IMR-90 (cell line): ENCODE measurements around the gene AREL1. TPM values are rescaled to one million over a fixed set of nuclear protein-coding genes. Genes with fewer than 3 reads are reported as not detected.

ENCODE experiments used
- ATAC-seq: fragments of 200-7000 bp; cut with Tn5 transposase; 2 replicates; pipeline ENCODE4 v1.9.1; 2020; ENCODE audit warnings: low read depth, mild to moderate bottlenecking, moderate library complexity
- BruUV-seq: library from RNA; stranded (reverse); fragments of 400-500 nt; replicated peaks from 2 replicates; lab custom pipeline; 2021; lab: Mats Ljungman, UMichigan
- CTCF ChIA-PET: fragments of 300-600 bp; formaldehyde crosslinking; extraction: SDS; loops from one replicate; lab custom pipeline; 2021; ENCODE audit warnings: antibody characterized with exemption; lab: Yijun Ruan, JAX
- POLR2A ChIA-PET: fragments of 300-600 bp; sonication (Branson Sonifier 250); formaldehyde crosslinking; loops from one replicate; lab custom pipeline; 2022; ENCODE audit warnings: antibody characterized with exemption; ENCODE audit not compliant: unreplicated experiment; lab: Charles Lee
- DNase-seq: peaks from one replicate; pipeline ENCODE4 v3.0.0; 2013
- H2AFZ ChIP-seq: replicated peaks from 2 replicates; pipeline ENCODE3; 2013; ENCODE audit warnings: low read length, mild to moderate bottlenecking; ENCODE audit not compliant: poor library complexity
- H2AK5ac ChIP-seq: 2 replicates; pipeline ENCODE4 v1.6.1; 2013; ENCODE audit warnings: low read depth, low read length, inconsistent platforms
- H2AK9ac ChIP-seq: replicated peaks from 2 replicates; pipeline ENCODE3; 2013; ENCODE audit warnings: mild to moderate bottlenecking, low read depth, low read length, moderate library complexity; ENCODE audit not compliant: poor library complexity
- H2BK120ac ChIP-seq: 2 replicates; pipeline ENCODE4 v1.6.1; 2013; ENCODE audit warnings: low read depth, low read length, inconsistent platforms
- H2BK15ac ChIP-seq: 3 replicates; pipeline ENCODE4 v1.6.1; 2013; ENCODE audit warnings: low read depth, low read length, inconsistent platforms
- H2BK20ac ChIP-seq: 2 replicates; pipeline ENCODE4 v1.6.1; 2013; ENCODE audit warnings: low read depth, mild to moderate bottlenecking, inconsistent platforms, low read length, moderate library complexity
- H2BK5ac ChIP-seq: 2 replicates; pipeline ENCODE4 v1.6.1; 2013; ENCODE audit warnings: mild to moderate bottlenecking, low read depth, low read length, inconsistent platforms; ENCODE audit not compliant: poor library complexity, severe bottlenecking
- H3K14ac ChIP-seq: replicated peaks from 2 replicates; pipeline ENCODE4 v1.6.1; 2013; ENCODE audit warnings: low read depth, low read length, inconsistent platforms
- H3K18ac ChIP-seq: 2 replicates; pipeline ENCODE4 v1.6.1; 2013; ENCODE audit warnings: low read depth, low read length, control low read depth
- H3K23ac ChIP-seq: 2 replicates; pipeline ENCODE4 v1.6.1; 2013; ENCODE audit warnings: low read depth, low read length, inconsistent platforms
- H3K27ac ChIP-seq: 2 replicates; pipeline ENCODE4 v1.5.1; 2013; ENCODE audit warnings: mild to moderate bottlenecking, control low read depth, low read length; ENCODE audit not compliant: insufficient read depth
- H3K27me3 ChIP-seq: 2 replicates; pipeline ENCODE4 v1.6.1; 2013; ENCODE audit warnings: low read length; ENCODE audit not compliant: control insufficient read depth, insufficient read depth
- H3K36me3 ChIP-seq: 2 replicates; pipeline ENCODE4 v1.6.1; 2013; ENCODE audit warnings: low read length, mixed read lengths; ENCODE audit not compliant: control insufficient read depth, insufficient read depth
- H3K4ac ChIP-seq: 2 replicates; pipeline ENCODE4 v1.6.1; 2013; ENCODE audit warnings: low read depth, low read length, inconsistent platforms
- H3K4me1 ChIP-seq: 2 replicates; pipeline ENCODE4 v1.6.1; 2013; ENCODE audit warnings: low read length, mixed read lengths; ENCODE audit not compliant: control insufficient read depth, insufficient read depth
- H3K4me2 ChIP-seq: 2 replicates; pipeline ENCODE4 v1.6.1; 2013; ENCODE audit warnings: low read depth, mild to moderate bottlenecking, control low read depth, low read length, moderate library complexity
- H3K4me3 ChIP-seq: 2 replicates; pipeline ENCODE4 v1.5.1; 2013; ENCODE audit warnings: low read depth, mild to moderate bottlenecking, control low read depth, low read length, moderate library complexity; ENCODE audit not compliant: insufficient read depth
- H3K56ac ChIP-seq: 2 replicates; pipeline ENCODE4 v1.6.1; 2013; ENCODE audit warnings: low read length, inconsistent platforms; ENCODE audit not compliant: insufficient read depth; ENCODE audit errors: extremely low read depth
- H3K79me1 ChIP-seq, 2 experiments: 2 replicates each; pipeline ENCODE4 v1.6.1; 2013; ENCODE audit warnings: low read length in 2 of 2, inconsistent platforms in 1 of 2, low read depth in 1 of 2
- H3K9ac ChIP-seq: 2 replicates; pipeline ENCODE4 v1.6.1; 2013; ENCODE audit warnings: low read depth, low read length, control low read depth
- H3K9me1 ChIP-seq: 2 replicates; pipeline ENCODE4 v1.6.1; 2013; ENCODE audit warnings: low read length, inconsistent platforms; ENCODE audit not compliant: insufficient read depth
- H3K9me3 ChIP-seq: 2 replicates; pipeline ENCODE4 v1.6.1; 2013; ENCODE audit warnings: low read length; ENCODE audit not compliant: control insufficient read depth, insufficient read depth
- H4K20me1 ChIP-seq: 2 replicates; pipeline ENCODE4 v1.6.1; 2013; ENCODE audit warnings: low read length, inconsistent platforms; ENCODE audit not compliant: insufficient read depth
- H4K5ac ChIP-seq: 2 replicates; pipeline ENCODE4 v1.6.1; 2013; ENCODE audit warnings: mild to moderate bottlenecking, low read depth, low read length, control low read depth
- H4K8ac ChIP-seq, 2 experiments: 2 replicates each; pipeline ENCODE4 v1.6.1; 2013; ENCODE audit warnings: low read depth in 2 of 2, low read length in 2 of 2, control low read depth in 1 of 2, inconsistent platforms in 1 of 2
- H4K91ac ChIP-seq: 2 replicates; pipeline ENCODE4 v1.6.1; 2013; ENCODE audit warnings: low read depth, low read length, inconsistent platforms; ENCODE audit not compliant: insufficient read depth
- BHLHE40 ChIP-seq: fragments of 150-350 bp; IDR thresholded peaks from 2 replicates; pipeline ENCODE4 v1.6.1; 2016; ENCODE audit warnings: mild to moderate bottlenecking, low read depth, low read length
- FOS ChIP-seq: fragments of 150-350 bp; IDR thresholded peaks from 2 replicates; pipeline ENCODE4 v1.6.1; 2016; ENCODE audit warnings: low read depth, low read length
- MAFK ChIP-seq: IDR thresholded peaks from 2 replicates; pipeline ENCODE4 v1.6.1; 2012; ENCODE audit warnings: low read depth, low read length, improper control_type of control experiment
- NFE2L2 ChIP-seq: fragments of 150-350 bp; IDR thresholded peaks from 2 replicates; pipeline ENCODE4 v1.6.1; 2016; ENCODE audit warnings: low read depth, mild to moderate bottlenecking, low read length
- SMC3 ChIP-seq: fragments of 150-350 bp; IDR thresholded peaks from 2 replicates; pipeline ENCODE4 v1.6.1; 2016; ENCODE audit warnings: low read depth, mild to moderate bottlenecking, antibody characterized with exemption, low read length, moderate library complexity
- WGBS, 2 experiments: methylation state at CpG; one replicate each; pipeline versions ENCODE4 v1.1.5 to v1.1.7; 2013; ENCODE audit warnings: missing lambda C conversion rate in 2 of 2; ENCODE audit not compliant: insufficient read length in 1 of 2; ENCODE audit errors: extremely low coverage in 2 of 2; 5-methylcytosine and 5-hydroxymethylcytosine counted together
- dilution Hi-C: fragments of 300-500 bp; cut with HindIII; formaldehyde crosslinking; loops from one replicate; pipeline ENCODE4 v1.14.3; 2018; ENCODE audit warnings: low sequenced_read_pairs; ENCODE audit not compliant: unreplicated experiment
- in situ Hi-C: fragments of 300-500 bp; cut with MboI; formaldehyde crosslinking; loops from 3 replicates; pipeline ENCODE4 v1.14.3; 2019; ENCODE audit warnings: low sequenced_read_pairs, inconsistent platforms, mixed read lengths
- intact Hi-C: fragments of 100-400 bp; cut with micrococcal nuclease; formaldehyde crosslinking; loops from 2 replicates; pipeline ENCODE4 v1.10.0; 2022
- polyA plus RNA-seq, 3 experiments: library from polyadenylated mRNA; depleted of rRNA; stranded (reverse); fragments of >200 nt; gene quantifications; 2 replicates each; pipeline ENCODE4 v1.2.3, GENCODE V29; 2012; ENCODE audit warnings: low replicate concordance in 1 of 3
- total RNA-seq: library from RNA; depleted of rRNA; stranded (reverse); fragments of >200 nt; gene quantifications from 2 replicates; pipeline ENCODE4 v1.2.3, GENCODE V29; 2012

The AREL1 gene
- total and polyA plus RNA-seq, 2 of the 4 experiments (the other 2 are of a cell fraction), result 30.0 to 39.3 TPM

- no peak overlapping the region for H2AFZ ChIP-seq
- peaks cover 50 to 74% of the 10 kb centered on the region in 2 experiments for H3K79me1 ChIP-seq
- no peaks in the 10 kb centered on the region for H3K36me3 ChIP-seq
- H4K20me1 ChIP-seq, result peaks cover 34% of the 10 kb centered on the region; the same call in 1 of the 2 replicates
- ATAC-seq (peak; percentile 94), DNase-seq (peak; percentile 94)
- in situ Hi-C loops (no loop called here), intact Hi-C loops (no loop called here), dilution Hi-C loops (no loop called here)
- no peak overlapping the region for H4K8ac ChIP-seq
- no peak overlapping the region for H3K4me3 ChIP-seq
- no peak overlapping the region for H3K56ac ChIP-seq
- no peaks in the 10 kb centered on the region for H3K27me3 ChIP-seq
- H2BK20ac ChIP-seq, result 0 out of 2 replicates have a peak overlapping the region, but pooled peaks have one; percentile 29
- no peak overlapping the region for H2BK15ac ChIP-seq
- CTCF ChIA-PET, result interaction anchor here (0.5 kb wide), 1 partner anchor 20 kb away, joined by 3 read pairs; no protein-coding TSS in a partner anchor
- no CpG with 5 or more reads among the region's 2 CpGs for WGBS, 2 experiments
- no peak overlapping the region for H3K27ac ChIP-seq
- peaks cover 3% of the 10 kb centered on the region; the same call in 1 of the 2 replicates for H3K9me3 ChIP-seq
- H3K14ac ChIP-seq, result 0 out of 2 replicates have a peak overlapping the region, but pooled peaks have one; percentile 59
- H3K18ac ChIP-seq, result no peak overlapping the region
- POLR2A ChIA-PET, result no interaction called here
- BruUV-seq, result no TSS peak
- no peak overlapping the region for H3K9ac ChIP-seq
- H4K91ac ChIP-seq, result no peak overlapping the region
- no peak overlapping the region for H2AK5ac ChIP-seq
- H2AK9ac ChIP-seq, result no peak overlapping the region
- no peak overlapping the region for H4K5ac ChIP-seq
- peak overlapping the region; percentile 24; the same call in 1 of the 2 replicates for H3K4me2 ChIP-seq
- peaks cover 24% of the 10 kb centered on the region for H3K9me1 ChIP-seq
- H3K4me1 ChIP-seq, result peaks cover 11% of the 10 kb centered on the region
- H3K4ac ChIP-seq, result peak overlapping the region; percentile 46; the same call in 1 of the 2 replicates
- H2BK120ac ChIP-seq, result no peak overlapping the region
- TF ChIP-seq NFE2L2 (no peak), FOS (peak; percentile 48), BHLHE40 (0 out of 2 replicates have a peak, but pooled peaks have one; percentile 22), MAFK (peak; percentile 60), SMC3 (peak; percentile 24; the same call in 1 of the 2 replicates)
- peak overlapping the region; percentile 64; the same call in 1 of the 2 replicates for H3K23ac ChIP-seq
- peak overlapping the region; percentile 86 for H2BK5ac ChIP-seq
Measured at GRCh38 chr14:74697543-74697942, 15.3 kb downstream of the AREL1 start.
